GM12872 (cell line): ENCODE data around the gene ATP1B1.

Experiments used
- TF ChIP-seq, protein P1 (sequence below): IDR thresholded peaks from 3 replicates; pipeline ENCODE4 v1.5.1; 2011; ENCODE audit warnings: low read depth, mild to moderate bottlenecking, low read length, moderate library complexity; ENCODE audit not compliant: insufficient read depth

Gene ATP1B1

DNA sequence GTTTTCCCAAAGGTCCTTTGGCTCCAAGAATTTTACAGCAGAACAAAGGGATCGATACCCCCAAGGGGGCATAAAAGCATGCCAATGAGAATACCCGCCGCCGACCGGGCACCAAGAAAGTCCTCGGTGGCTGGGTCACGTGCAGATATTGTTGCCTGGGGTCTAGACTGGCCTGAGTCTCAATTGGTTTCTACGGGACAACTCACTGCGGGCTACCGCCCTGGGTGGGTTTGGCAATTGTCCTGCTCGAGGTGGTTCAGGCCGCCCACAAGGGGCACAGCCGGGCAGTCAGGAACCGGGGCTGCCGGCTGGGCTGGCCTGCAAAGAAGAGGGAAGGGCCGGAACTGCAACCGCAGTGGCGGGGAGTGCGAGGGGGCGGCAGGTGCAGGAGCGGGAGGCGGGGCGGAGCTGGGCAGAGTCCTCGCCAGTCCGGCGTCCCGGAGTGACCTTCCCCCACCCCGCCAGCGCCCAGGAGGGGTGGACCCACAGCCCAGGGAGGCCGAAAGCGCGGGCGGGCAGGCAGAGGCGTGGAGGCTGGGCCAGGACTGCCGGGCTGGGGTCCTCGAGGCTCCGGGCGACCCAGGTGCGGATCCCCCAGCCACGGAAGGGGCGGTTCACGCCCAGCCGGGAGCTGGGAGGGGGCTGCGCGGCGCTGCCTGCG is 926 bp upstream of the ATP1B1 start:
- TF ChIP-seq, protein P1, sequence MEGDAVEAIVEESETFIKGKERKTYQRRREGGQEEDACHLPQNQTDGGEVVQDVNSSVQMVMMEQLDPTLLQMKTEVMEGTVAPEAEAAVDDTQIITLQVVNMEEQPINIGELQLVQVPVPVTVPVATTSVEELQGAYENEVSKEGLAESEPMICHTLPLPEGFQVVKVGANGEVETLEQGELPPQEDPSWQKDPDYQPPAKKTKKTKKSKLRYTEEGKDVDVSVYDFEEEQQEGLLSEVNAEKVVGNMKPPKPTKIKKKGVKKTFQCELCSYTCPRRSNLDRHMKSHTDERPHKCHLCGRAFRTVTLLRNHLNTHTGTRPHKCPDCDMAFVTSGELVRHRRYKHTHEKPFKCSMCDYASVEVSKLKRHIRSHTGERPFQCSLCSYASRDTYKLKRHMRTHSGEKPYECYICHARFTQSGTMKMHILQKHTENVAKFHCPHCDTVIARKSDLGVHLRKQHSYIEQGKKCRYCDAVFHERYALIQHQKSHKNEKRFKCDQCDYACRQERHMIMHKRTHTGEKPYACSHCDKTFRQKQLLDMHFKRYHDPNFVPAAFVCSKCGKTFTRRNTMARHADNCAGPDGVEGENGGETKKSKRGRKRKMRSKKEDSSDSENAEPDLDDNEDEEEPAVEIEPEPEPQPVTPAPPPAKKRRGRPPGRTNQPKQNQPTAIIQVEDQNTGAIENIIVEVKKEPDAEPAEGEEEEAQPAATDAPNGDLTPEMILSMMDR = peak; percentile 33; the same call in 2 of the 3 replicates

GRCh38 chr1:169106921-169107602 is 572 bp downstream of the ATP1B1 start:
- TF ChIP-seq, protein P1 = no peak

GRCh38 chr1:169107603-169108208 is 1.2 kb downstream of the ATP1B1 start:
- TF ChIP-seq, protein P1 = no peak

DNA sequence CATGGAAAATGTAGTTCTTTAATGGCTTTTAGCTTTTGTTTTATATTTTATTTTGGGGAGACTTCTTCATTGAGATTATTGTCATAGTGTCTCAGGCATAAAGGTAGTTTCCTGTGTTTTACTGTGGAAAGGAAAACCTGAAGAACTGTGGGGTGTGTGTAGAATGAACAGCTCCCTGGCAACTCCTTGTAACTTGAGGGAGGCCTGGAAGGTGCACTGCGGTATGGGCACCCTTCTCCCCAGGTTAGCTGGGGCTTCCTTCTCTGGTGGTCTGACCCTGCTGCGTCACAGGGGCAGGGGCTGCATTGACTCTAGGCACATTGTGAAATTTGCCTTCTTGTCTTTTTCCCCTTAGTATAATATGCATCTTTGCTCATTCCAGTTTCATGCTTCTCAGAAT is 1.7 kb downstream of the ATP1B1 start:
- TF ChIP-seq, protein P1 = no peak

- TF ChIP-seq, protein P1 = peak; percentile 67
Measured at GRCh38 chr1:169108863-169109560, 2.5 kb downstream of the ATP1B1 start.

DNA sequence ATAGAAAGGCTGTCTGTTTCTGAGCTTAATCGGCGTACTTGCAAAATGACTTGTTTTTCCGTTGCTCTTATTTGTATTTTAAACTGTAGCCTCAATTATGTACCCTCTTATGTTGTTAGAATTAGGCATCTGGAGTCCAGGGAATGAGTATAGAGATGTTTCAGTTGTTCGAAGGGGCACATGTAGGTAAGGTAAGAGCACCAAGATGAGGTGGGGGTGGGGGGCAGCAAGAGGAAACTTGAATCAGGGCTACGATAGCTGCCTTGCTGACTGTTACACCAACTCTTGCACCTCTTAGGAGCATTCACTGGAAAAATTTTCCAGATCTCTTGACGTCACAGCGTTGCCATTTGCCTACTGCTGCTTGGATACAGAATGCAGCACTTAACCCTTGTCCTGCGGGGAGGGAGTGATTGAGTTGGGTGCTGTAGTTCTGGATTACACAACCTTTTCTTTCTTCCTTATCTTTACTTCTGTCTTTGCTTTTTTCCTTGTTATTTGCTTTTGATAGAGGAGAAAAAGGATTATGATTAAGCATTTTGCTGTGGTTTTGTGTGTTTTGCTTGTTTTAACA is 3.2 kb downstream of the ATP1B1 start:
- TF ChIP-seq, protein P1 = no peak

DNA sequence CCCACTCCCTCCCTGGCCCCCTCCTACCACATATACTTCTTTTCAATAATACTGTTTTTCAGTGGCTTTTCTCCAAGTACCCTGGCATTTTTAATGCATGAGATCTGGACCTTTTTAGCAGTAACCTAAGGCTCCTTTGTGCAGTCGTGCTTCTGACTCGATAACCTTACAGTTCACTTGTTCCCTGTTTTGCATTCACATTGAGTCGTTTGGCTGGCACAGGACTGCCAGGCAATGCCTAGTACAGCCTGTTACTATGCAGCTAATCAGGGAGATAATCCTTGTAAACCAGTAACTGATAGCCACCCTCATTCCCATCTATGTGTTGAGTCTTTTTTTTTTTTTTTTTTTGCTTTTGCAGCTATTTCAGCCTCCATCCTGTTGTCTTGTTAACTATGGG is 3.7 kb downstream of the ATP1B1 start:
- TF ChIP-seq, protein P1 = no peak
